ENCODE results near the gene TSPEAR. TPM values are rescaled to one million over a fixed set of nuclear protein-coding genes. Genes with fewer than 3 reads are reported as not detected.
"Not testable (repeated sequence)": the region's sequence is repeated elsewhere in the genome, so short reads cannot be mapped to it uniquely, and the experiment has no call there.

TSPEAR gene
- polyA plus RNA-seq, 12 donors: 0.05 to 9.3 (median 0.18) TPM; not detected in 3

GRCh38 chr21:44702111-44702972 lies 9.0 kb downstream of the TSPEAR start:
- no peak for DNase-seq

- DNase-seq: no peak
These were observed 9.8 kb downstream of the TSPEAR start for GRCh38 chr21:44701541-44701940.

GRCh38 chr21:44701023-44701400 lies 10.4 kb downstream of the TSPEAR start:
- no peak for DNase-seq

GRCh38 chr21:44700101-44701022 lies 11.0 kb downstream of the TSPEAR start:
- no peak for DNase-seq

- DNase-seq: no peak
These were observed 11.8 kb downstream of the TSPEAR start for GRCh38 chr21:44699502-44700001.

- DNase-seq: no peak
These were observed 13.3 kb downstream of the TSPEAR start for GRCh38 chr21:44697811-44698734.

GRCh38 chr21:44697172-44697810 lies 14.1 kb downstream of the TSPEAR start, which contains the start of gene KRTAP10-12:
Gene KRTAP10-12 (plus strand): TSS chr21:44697172. CDS start chr21:44697202, 30 bp downstream.
- not testable (repeated sequence) for DNase-seq

- DNase-seq: no peak
These were observed 14.8 kb downstream of the TSPEAR start for GRCh38 chr21:44696572-44696971.

- no peak for DNase-seq
These were observed 15.7 kb downstream of the TSPEAR start for GRCh38 chr21:44695641-44696040.

GRCh38 chr21:44695184-44695583 lies 16.2 kb downstream of the TSPEAR start:
- no peak for DNase-seq

GRCh38 chr21:44694776-44695175 lies 16.6 kb downstream of the TSPEAR start:
- no peak for DNase-seq

GRCh38 chr21:44692798-44693512 lies 18.4 kb downstream of the TSPEAR start:
- DNase-seq: no peak

- no peak for DNase-seq
These were observed 19.7 kb downstream of the TSPEAR start for GRCh38 chr21:44691686-44692085.

GRCh38 chr21:44689740-44690139 lies 21.6 kb downstream of the TSPEAR start:
- not testable (repeated sequence) for DNase-seq

GRCh38 chr21:44687671-44688070 lies 23.7 kb downstream of the TSPEAR start:
- no peak for DNase-seq

GRCh38 chr21:44686843-44687561 lies 24.4 kb downstream of the TSPEAR start:
- no peak for DNase-seq

GRCh38 chr21:44686000-44686781 lies 25.2 kb downstream of the TSPEAR start:
- no peak for DNase-seq

- DNase-seq: not testable (repeated sequence)
These were observed 26.3 kb downstream of the TSPEAR start for GRCh38 chr21:44685050-44685449.

Measured in muscle of arm (tissue), 12 donors.